HEK293 (cell line): ENCODE measurements around the gene VANGL1.

Source experiments
- CTCF ChIA-PET: fragments of 350-600 bp; formaldehyde crosslinking; extraction: SDS; loops from one replicate; lab custom pipeline; 2021; ENCODE audit warnings: antibody characterized with exemption; lab: Yijun Ruan, JAX
- POLR2A ChIA-PET: fragments of 300-600 bp; formaldehyde crosslinking; extraction: SDS; loops from one replicate; lab custom pipeline; 2020; ENCODE audit warnings: antibody characterized with exemption, inconsistent platforms; lab: Yijun Ruan, JAX
- H3K27ac ChIP-seq: fragments of 200-500 bp; sonication (Bioruptor generic); 2 replicates; pipeline ENCODE4 v1.5.1; 2014; ENCODE audit warnings: low read depth, low read length, control low read depth, inconsistent platforms; ENCODE audit errors: extremely low read depth
- H3K36me3 ChIP-seq, 2 experiments: fragments of 200-500 bp in 1 of 2; sonication (Bioruptor generic) in 1 of 2; 1 replicate in 1 of 2; 2 replicates in 1 of 2; pipeline ENCODE4 v1.5.1; 2014 to 2017; ENCODE audit warnings: inconsistent platforms in 2 of 2, low read length in 2 of 2; ENCODE audit not compliant: control insufficient read depth in 2 of 2, insufficient read depth in 1 of 2
- H3K4me1 ChIP-seq: fragments of 200-500 bp; sonication (Bioruptor generic); 2 replicates; pipeline ENCODE4 v1.5.1; 2014; ENCODE audit warnings: mild to moderate bottlenecking, low read length, inconsistent platforms; ENCODE audit not compliant: control insufficient read depth, insufficient read depth
- H3K4me3 ChIP-seq: 2 replicates; pipeline ENCODE4 v1.5.1; 2011; ENCODE audit warnings: low read depth, mild to moderate bottlenecking, control low read depth, low read length, moderate library complexity
- H3K9me3 ChIP-seq: fragments of 200-500 bp; sonication (Bioruptor generic); 2 replicates; pipeline ENCODE4 v1.5.1; 2014; ENCODE audit warnings: low read depth, low read length, inconsistent platforms; ENCODE audit not compliant: control insufficient read depth, insufficient read depth
- HOXA7 ChIP-seq: sonication (generic); formaldehyde crosslinking; IDR thresholded peaks from 2 replicates; pipeline ENCODE4 v1.8.1; 2022; ENCODE audit warnings: missing genetic modification reagents, borderline replicate concordance
- PRDM1 ChIP-seq: fragments of 450-650 bp; formaldehyde crosslinking; IDR thresholded peaks from 2 replicates; pipeline ENCODE4; 2016; ENCODE audit warnings: missing biosample characterization, missing genetic modification characterization
- SCRT2 ChIP-seq: fragments of 450-650 bp; formaldehyde crosslinking; IDR thresholded peaks from 2 replicates; pipeline ENCODE4 v1.5.1; 2016; ENCODE audit warnings: missing biosample characterization, missing genetic modification characterization
- ZFHX2 ChIP-seq: fragments of 450-650 bp; formaldehyde crosslinking; conservative IDR thresholded peaks from 2 replicates; pipeline ENCODE4 v1.5.1; 2016; ENCODE audit warnings: missing biosample characterization, missing genetic modification characterization
- ZNF221 ChIP-seq: fragments of 450-650 bp; formaldehyde crosslinking; IDR thresholded peaks from 2 replicates; pipeline ENCODE4 v1.5.1; 2017; ENCODE audit warnings: missing biosample characterization, missing genetic modification characterization, borderline replicate concordance
- ZNF292 ChIP-seq: fragments of 450-650 bp; formaldehyde crosslinking; IDR thresholded peaks from 2 replicates; pipeline ENCODE4 v1.5.1; 2016; ENCODE audit warnings: low read depth, missing biosample characterization, missing genetic modification characterization, borderline replicate concordance
- ZNF324 ChIP-seq: fragments of 450-650 bp; formaldehyde crosslinking; IDR thresholded peaks from 2 replicates; pipeline ENCODE4 v1.5.1; 2016; ENCODE audit warnings: missing biosample characterization, missing genetic modification characterization
- ZNF341 ChIP-seq: fragments of 450-650 bp; formaldehyde crosslinking; IDR thresholded peaks from 2 replicates; pipeline ENCODE4; 2016; ENCODE audit warnings: low read depth, missing biosample characterization, missing genetic modification characterization
- ZNF423 ChIP-seq: fragments of 450-650 bp; formaldehyde crosslinking; IDR thresholded peaks from 2 replicates; pipeline ENCODE4 v1.5.1; 2016; ENCODE audit warnings: missing biosample characterization, missing genetic modification characterization
- ZNF501 ChIP-seq: fragments of 450-650 bp; formaldehyde crosslinking; IDR thresholded peaks from 2 replicates; pipeline ENCODE4 v1.5.1; 2016; ENCODE audit warnings: missing biosample characterization, missing genetic modification characterization
- ZNF558 ChIP-seq: fragments of 450-650 bp; formaldehyde crosslinking; IDR thresholded peaks from 2 replicates; pipeline ENCODE4 v1.5.1; 2016; ENCODE audit warnings: missing biosample characterization, missing genetic modification characterization
- ZNF654 ChIP-seq: fragments of 450-650 bp; formaldehyde crosslinking; IDR thresholded peaks from 2 replicates; pipeline ENCODE4 v1.5.1; 2016; ENCODE audit warnings: low read depth, missing biosample characterization, missing genetic modification characterization
- ZNF664 ChIP-seq: fragments of 450-650 bp; formaldehyde crosslinking; IDR thresholded peaks from 2 replicates; pipeline ENCODE4 v1.5.1; 2016; ENCODE audit warnings: missing biosample characterization, missing genetic modification characterization
- TF ChIP-seq, protein P1 (sequence below): fragments of 450-650 bp; formaldehyde crosslinking; IDR thresholded peaks from 2 replicates; pipeline ENCODE4 v1.5.1; 2016; ENCODE audit warnings: missing biosample characterization, missing genetic modification characterization
- TF ChIP-seq, protein P2 (sequence below): fragments of 450-650 bp; formaldehyde crosslinking; IDR thresholded peaks from 2 replicates; pipeline ENCODE4 v1.5.1; 2016; ENCODE audit warnings: missing biosample characterization, missing genetic modification characterization
- TF ChIP-seq, protein P3 (sequence below): fragments of 450-650 bp; IDR thresholded peaks from 2 replicates; pipeline ENCODE4 v1.5.1; 2018; ENCODE audit warnings: missing biosample characterization, mild to moderate bottlenecking, missing genetic modification characterization

VANGL1 gene

GRCh38 chr1:115650961-115651360 is 9.2 kb downstream of the VANGL1 start:
- ChIA-PET CTCF (no interaction called here), POLR2A (no interaction called here)
- no peak for TF ChIP-seq ZNF501 (tag by site-specific recombination)
- TF ChIP-seq, protein P1, sequence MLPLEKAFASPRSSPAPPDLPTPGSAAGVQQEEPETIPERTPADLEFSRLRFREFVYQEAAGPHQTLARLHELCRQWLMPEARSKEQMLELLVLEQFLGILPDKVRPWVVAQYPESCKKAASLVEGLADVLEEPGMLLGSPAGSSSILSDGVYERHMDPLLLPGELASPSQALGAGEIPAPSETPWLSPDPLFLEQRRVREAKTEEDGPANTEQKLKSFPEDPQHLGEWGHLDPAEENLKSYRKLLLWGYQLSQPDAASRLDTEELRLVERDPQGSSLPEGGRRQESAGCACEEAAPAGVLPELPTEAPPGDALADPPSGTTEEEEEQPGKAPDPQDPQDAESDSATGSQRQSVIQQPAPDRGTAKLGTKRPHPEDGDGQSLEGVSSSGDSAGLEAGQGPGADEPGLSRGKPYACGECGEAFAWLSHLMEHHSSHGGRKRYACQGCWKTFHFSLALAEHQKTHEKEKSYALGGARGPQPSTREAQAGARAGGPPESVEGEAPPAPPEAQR (tag by site-specific recombination), result no peak
- no peak for TF ChIP-seq ZNF324
- TF ChIP-seq HOXA7, result no peak
- TF ChIP-seq, protein P2, sequence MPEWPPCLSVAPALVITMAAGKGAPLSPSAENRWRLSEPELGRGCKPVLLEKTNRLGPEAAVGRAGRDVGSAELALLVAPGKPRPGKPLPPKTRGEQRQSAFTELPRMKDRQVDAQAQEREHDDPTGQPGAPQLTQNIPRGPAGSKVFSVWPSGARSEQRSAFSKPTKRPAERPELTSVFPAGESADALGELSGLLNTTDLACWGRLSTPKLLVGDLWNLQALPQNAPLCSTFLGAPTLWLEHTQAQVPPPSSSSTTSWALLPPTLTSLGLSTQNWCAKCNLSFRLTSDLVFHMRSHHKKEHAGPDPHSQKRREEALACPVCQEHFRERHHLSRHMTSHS, result no peak
- TF ChIP-seq ZNF558 (tag by site-specific recombination), result no peak
- TF ChIP-seq ZNF654 (tag by site-specific recombination), result no peak
- TF ChIP-seq ZNF292, result no peak
- TF ChIP-seq SCRT2, result no peak
- TF ChIP-seq, protein P3, sequence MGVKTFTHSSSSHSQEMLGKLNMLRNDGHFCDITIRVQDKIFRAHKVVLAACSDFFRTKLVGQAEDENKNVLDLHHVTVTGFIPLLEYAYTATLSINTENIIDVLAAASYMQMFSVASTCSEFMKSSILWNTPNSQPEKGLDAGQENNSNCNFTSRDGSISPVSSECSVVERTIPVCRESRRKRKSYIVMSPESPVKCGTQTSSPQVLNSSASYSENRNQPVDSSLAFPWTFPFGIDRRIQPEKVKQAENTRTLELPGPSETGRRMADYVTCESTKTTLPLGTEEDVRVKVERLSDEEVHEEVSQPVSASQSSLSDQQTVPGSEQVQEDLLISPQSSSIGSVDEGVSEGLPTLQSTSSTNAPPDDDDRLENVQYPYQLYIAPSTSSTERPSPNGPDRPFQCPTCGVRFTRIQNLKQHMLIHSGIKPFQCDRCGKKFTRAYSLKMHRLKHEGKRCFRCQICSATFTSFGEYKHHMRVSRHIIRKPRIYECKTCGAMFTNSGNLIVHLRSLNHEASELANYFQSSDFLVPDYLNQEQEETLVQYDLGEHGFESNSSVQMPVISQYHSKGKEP (tag by site-specific recombination), result no peak
- TF ChIP-seq ZNF423 (tag by site-specific recombination), result no peak
- no peak for TF ChIP-seq ZNF221 (tag by site-specific recombination)
- Histone ChIP-seq H3K4me1 (peaks cover 31% of the 10 kb centered on the region), H3K27ac (no peak overlapping the region), H3K36me3 (peaks cover 0 to 27% of the 10 kb centered on the region in 2 experiments; a peak in 1 of 3 replicates), H3K9me3 (no peaks in the 10 kb centered on the region), H3K4me3 (no peak overlapping the region)

DNA sequence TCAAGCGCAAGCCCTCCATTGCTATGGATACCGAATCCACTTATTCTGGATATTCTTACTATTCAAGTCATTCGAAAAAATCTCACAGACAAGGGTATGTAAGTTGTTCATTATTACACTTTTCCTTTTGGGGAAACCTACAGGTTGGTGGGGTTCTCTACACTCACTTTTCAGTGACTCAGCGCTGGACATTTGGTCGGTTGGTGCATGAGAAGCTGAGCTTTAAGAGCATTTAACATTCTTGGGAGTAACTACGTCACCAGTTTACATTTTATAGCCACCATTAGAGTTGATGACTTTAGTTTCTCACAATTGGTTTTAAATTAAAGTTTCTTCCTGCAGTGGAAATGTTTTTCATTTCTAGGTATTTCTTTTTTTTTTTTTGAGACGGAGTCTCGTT is 9.6 kb downstream of the VANGL1 start:
- CTCF ChIA-PET, result no interaction called here

GRCh38 chr1:115652236-115652788 is 10.5 kb downstream of the VANGL1 start:
- no peak overlapping the region for H3K4me3 ChIP-seq
- peaks cover 31% of the 10 kb centered on the region for H3K4me1 ChIP-seq
- H3K27ac ChIP-seq, result no peak overlapping the region
- TF ChIP-seq ZNF664 (tag by site-specific recombination) (0 out of 2 replicates have a peak, but pooled peaks have one; percentile 21), ZFHX2 (tag by site-specific recombination) (no peak)
- POLR2A ChIA-PET, result no interaction called here
- peaks cover 0 to 30% of the 10 kb centered on the region in 2 experiments; a peak in 1 of 3 replicates for H3K36me3 ChIP-seq
- H3K9me3 ChIP-seq, result no peaks in the 10 kb centered on the region
- CTCF ChIA-PET, result no interaction called here

More for the DNA sequence above, 9.6 kb downstream of the VANGL1 start:
- peaks cover 31% of the 10 kb centered on the region for H3K4me1 ChIP-seq
- peaks cover 0 to 27% of the 10 kb centered on the region in 2 experiments; a peak in 1 of 3 replicates for H3K36me3 ChIP-seq
- H3K9me3 ChIP-seq, result no peaks in the 10 kb centered on the region
- TF ChIP-seq ZNF341 (tag by site-specific recombination), result no peak
- peak; percentile 39; the same call in 1 of the 2 replicates for TF ChIP-seq PRDM1 (tag by site-specific recombination)
- H3K27ac ChIP-seq, result no peak overlapping the region
- POLR2A ChIA-PET, result no interaction called here
- H3K4me3 ChIP-seq, result no peak overlapping the region
